ENCODE data around the gene SORCS3.

The SORCS3 gene

GRCh38 chr10:105025092-105025491, 384.0 kb downstream of the SORCS3 start:
- no peak for DNase-seq

GRCh38 chr10:105026566-105026965, 385.5 kb downstream of the SORCS3 start:
- no peak for DNase-seq

- DNase-seq, result no peak
Measured at GRCh38 chr10:105029286-105029685, 388.2 kb downstream of the SORCS3 start.

DNA sequence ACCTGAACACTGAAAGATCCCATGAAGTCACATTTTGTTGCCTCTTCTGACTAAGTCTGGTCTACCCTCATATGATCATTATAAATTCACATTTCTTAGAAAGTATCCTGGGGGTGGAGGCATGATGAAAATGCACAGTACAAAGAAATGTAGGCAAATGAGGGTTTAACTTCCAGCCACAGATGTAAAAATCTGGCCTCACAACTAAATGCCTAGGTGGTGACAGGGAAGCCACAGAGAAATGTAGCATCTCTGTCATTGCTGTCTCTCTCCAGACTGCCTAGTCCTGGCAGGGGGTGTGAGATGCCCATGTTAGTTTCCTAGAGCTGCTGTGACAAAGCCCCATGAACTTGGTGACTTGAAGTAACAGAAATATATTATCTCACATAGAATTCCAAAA, 395.9 kb downstream of the SORCS3 start:
- DNase-seq, result no peak

- DNase-seq, result no peak
Measured at GRCh38 chr10:105041956-105042355, 400.9 kb downstream of the SORCS3 start.

GRCh38 chr10:105042906-105043552, 401.9 kb downstream of the SORCS3 start:
- DNase-seq, result no peak

DNA sequence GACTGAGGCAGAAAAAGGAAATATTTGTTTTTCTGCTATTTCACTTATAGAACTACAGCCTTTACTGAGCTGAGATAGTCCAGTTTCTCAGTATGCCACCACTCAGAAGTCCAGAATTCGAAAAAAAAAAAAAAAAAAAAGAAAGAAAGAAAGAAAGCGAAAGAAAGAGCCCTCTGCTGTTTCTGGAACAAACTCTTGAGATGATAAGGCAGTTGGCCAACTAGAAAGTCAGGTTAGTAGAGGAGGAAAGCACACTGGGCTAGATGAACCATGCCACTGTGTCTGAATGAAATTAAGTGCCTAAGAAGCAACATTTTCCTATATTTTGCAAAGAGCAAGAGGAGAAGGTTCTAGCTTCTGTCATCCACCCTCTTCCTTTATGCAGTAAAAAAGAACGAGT, 403.8 kb downstream of the SORCS3 start:
- DNase-seq, result no peak

DNA sequence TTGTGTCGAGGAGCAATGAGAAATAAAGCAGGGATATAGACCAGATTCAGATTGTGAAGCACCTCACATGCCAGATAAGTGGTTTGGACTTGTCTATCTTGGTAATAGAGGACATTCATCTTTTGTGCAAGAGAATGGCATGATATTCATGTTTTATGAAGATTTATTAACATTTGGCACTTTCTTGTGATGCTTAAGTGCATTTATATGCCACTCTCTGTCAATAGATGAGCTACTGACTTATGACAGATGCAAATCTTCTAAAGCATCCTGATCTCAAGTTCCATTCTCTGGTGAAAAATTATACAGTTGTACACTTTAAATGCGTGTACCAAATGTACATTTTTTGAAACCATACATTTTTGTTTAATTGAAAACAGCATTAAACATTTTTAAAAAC, 415.3 kb downstream of the SORCS3 start:
- no peak for DNase-seq

DNA sequence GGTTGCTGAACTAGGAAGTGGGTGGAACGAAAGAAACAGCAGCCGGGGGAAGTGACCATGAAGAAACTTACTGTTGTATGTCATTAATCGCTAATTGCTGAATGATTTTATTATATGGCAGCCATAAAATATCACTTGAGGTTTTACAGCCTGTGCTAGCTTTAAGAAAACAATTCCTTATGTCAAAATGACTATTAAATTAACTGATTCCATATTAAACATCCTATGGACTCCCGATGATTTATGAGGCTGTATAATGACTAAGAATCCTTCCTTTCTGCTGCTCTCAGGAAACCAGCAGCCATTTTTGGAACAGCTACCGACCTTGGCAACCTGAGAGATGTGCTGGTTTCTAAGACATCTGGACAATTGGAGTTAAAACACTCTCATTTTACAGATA, 421.9 kb downstream of the SORCS3 start:
- no peak for DNase-seq

- DNase-seq, result no peak
Measured at GRCh38 chr10:105063796-105064195, 422.7 kb downstream of the SORCS3 start.

GRCh38 chr10:105068497-105068896, 427.4 kb downstream of the SORCS3 start:
- no peak for DNase-seq

- DNase-seq, result no peak
Measured at GRCh38 chr10:105070249-105070648, 429.2 kb downstream of the SORCS3 start.

GRCh38 chr10:105070952-105071351, 429.9 kb downstream of the SORCS3 start:
- DNase-seq, result no peak

- no peak for DNase-seq
Measured at GRCh38 chr10:105071980-105072379, 430.9 kb downstream of the SORCS3 start.

DNA sequence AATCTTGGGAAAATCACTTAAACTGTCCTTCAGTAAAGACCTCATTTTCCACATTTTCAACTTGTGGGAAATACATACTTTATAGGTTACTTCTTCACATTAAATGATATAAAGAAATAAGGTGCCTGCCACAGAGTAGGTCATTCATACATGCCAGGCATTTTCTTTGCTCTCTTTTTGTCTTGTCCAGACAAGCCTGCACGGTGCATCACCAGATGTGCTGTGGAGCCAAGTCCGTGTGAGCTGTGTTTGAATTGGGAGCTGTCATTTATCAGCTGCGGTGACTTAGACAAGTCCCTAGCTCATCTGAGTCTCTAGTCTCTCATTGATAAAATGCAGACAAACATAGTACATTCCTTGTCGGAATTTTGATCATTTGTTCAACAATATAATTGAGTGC, 432.9 kb downstream of the SORCS3 start:
- DNase-seq, result no peak

- DNase-seq, result no peak
Measured at GRCh38 chr10:105075031-105075430, 433.9 kb downstream of the SORCS3 start.

- no peak for DNase-seq
Measured at GRCh38 chr10:105085980-105086379, 444.9 kb downstream of the SORCS3 start.

GRCh38 chr10:105094048-105094447, 453.0 kb downstream of the SORCS3 start:
- DNase-seq, result no peak

DNA sequence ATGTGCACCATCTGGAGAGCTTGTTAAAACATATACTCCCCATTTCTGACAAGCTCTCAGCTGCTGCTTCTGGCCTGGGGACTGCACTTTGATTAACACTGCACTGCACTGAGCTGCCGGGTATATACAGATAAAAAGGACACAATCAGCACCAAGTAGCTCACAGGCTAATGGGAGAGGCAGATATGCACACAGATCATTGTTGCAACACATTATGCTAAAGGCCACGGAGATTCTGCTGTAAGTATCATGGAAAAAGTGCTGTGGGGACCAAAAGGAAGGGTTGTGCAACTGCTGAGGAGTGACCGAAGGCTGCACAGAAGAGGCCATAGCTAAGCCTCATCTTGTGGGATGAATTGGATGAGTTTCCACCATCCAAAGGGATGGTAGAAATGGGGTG, 455.2 kb downstream of the SORCS3 start:
- DNase-seq, result no peak

GRCh38 chr10:105102977-105103376, 461.9 kb downstream of the SORCS3 start:
- no peak for DNase-seq

GRCh38 chr10:105104297-105104696, 463.2 kb downstream of the SORCS3 start:
- no peak for DNase-seq

GRCh38 chr10:105109164-105109563, 468.1 kb downstream of the SORCS3 start:
- no peak for DNase-seq

GRCh38 chr10:105112862-105113261, 471.8 kb downstream of the SORCS3 start:
- DNase-seq, result no peak

GRCh38 chr10:105113666-105114065, 472.6 kb downstream of the SORCS3 start:
- no peak for DNase-seq

GRCh38 chr10:105121743-105122142, 480.7 kb downstream of the SORCS3 start:
- no peak for DNase-seq

DNA sequence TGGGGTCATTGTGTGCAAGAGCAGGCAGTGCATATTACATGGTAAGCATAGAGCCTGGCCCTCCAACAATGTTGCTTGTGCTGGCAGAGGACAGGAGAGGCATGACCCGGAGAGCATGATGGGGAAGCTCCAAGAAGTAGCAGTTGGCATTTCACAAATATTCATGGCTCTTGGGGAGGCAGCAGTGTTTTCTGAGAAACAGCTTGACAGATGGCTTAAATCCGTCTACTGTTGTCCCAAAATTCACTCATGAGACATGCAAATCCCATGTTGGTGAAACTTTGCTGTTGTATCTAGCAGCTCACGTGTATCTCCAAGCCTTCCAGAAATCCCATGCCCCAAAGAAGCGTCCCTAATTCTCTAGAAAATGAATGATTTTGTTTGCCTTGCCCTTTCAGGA, 487.0 kb downstream of the SORCS3 start:
- DNase-seq, result no peak
